Esophagus squamous epithelium (tissue), 4 donors: ENCODE results near the gene NCKAP5L.

Experiments
- POLR2A ChIP-seq, 4 donors: fragments of 450-650 bp; IDR thresholded peaks; one replicate each; pipeline ENCODE4 v1.6.1; 2017; ENCODE audit warnings: antibody characterized with exemption in 4 of 4, mild to moderate bottlenecking in 4 of 4, moderate library complexity in 3 of 4
- TF ChIP-seq, protein P1 (sequence below), 6 experiments: fragments of 450-650 bp in 4 of 6; fragments of 200-600 bp in 2 of 6; sonication (generic) in 2 of 6; IDR thresholded peaks; one replicate each; pipeline ENCODE4 v1.5.1; 2016 to 2019; ENCODE audit warnings: antibody characterized with exemption in 6 of 6, mild to moderate bottlenecking in 4 of 6, moderate library complexity in 4 of 6

DNA sequence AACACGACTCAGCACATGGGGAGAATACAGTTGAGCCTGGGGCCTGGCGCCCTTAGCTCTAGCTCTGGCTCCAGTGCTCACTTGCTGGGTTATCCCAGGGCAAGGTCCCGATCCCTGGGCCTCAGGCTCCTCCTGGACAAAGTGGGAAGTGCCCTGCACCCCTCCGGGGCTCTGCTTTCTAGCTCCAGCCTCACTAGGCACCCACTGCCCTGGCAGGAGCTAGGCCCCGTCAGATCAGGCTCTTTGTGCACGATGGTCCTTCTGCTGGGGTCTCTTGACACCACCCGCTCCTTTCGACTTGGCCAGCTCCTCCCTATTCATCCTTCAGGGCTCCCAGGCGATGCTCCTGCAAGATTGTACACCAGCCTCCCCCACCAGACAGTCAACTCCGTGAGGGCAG lies 23.4 kb downstream of the NCKAP5L start:
- TF ChIP-seq, protein P1, sequence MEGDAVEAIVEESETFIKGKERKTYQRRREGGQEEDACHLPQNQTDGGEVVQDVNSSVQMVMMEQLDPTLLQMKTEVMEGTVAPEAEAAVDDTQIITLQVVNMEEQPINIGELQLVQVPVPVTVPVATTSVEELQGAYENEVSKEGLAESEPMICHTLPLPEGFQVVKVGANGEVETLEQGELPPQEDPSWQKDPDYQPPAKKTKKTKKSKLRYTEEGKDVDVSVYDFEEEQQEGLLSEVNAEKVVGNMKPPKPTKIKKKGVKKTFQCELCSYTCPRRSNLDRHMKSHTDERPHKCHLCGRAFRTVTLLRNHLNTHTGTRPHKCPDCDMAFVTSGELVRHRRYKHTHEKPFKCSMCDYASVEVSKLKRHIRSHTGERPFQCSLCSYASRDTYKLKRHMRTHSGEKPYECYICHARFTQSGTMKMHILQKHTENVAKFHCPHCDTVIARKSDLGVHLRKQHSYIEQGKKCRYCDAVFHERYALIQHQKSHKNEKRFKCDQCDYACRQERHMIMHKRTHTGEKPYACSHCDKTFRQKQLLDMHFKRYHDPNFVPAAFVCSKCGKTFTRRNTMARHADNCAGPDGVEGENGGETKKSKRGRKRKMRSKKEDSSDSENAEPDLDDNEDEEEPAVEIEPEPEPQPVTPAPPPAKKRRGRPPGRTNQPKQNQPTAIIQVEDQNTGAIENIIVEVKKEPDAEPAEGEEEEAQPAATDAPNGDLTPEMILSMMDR (IDR thresholded peaks at IDR 0.05): no peak
- TF ChIP-seq POLR2A (IDR thresholded peaks at IDR 0.05): no peak
